ENCODE measurements around the gene IYD. TPM values are rescaled to one million over a fixed set of nuclear protein-coding genes. Genes with fewer than 3 reads are reported as not detected.
"Not testable (repeated sequence)": the region's sequence is repeated elsewhere in the genome, so short reads cannot be mapped to it uniquely, and the experiment has no call there.

The IYD gene
- total RNA-seq, 2 experiments from 2014 or later, result not detected

DNA sequence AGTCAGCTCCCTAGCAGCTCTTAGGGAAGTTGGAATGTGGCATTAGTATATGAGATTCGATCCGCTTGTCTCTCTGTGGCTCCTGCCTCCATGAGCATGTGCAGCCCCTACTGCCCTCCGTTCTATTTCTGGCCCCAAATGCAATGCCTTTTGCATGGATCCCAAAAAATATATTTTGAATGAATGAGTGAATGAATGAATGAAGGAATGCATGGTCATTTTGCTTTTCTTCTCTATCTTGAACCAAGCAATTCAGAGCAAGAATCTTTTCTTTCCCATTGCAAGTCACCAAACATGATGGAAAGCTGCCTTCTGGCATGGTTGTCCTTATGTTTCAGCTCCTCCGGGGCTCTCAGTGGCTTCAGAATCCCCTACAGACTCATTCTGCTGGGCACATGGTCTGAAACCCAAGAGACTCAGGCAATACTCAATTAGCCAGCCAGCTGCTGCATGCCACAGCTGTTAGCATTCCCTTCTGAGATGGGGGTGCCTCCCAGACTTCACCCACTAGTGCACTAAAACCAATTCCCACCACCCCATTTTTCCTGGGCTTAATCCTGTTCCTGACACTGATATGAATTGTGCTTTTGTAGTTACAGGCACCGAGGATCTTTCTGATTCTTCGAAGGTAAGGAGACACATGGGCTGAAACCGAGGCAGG, 2.6 kb upstream of the IYD start:
- Mint-ChIP-seq H3K4me3 (no peak overlapping the region), H3K4me1 (no peaks in the 10 kb centered on the region), H3K9me3 (no peaks in the 10 kb centered on the region), H3K27me3 (peaks cover 9% of the 10 kb centered on the region), H3K36me3 (no peaks in the 10 kb centered on the region), H3K27ac (no peak overlapping the region)
- DNase-seq, result no peak
- POLR2A ChIA-PET, result no interaction called here
- no peak for ATAC-seq (ENCODE audit: low read depth)

DNA sequence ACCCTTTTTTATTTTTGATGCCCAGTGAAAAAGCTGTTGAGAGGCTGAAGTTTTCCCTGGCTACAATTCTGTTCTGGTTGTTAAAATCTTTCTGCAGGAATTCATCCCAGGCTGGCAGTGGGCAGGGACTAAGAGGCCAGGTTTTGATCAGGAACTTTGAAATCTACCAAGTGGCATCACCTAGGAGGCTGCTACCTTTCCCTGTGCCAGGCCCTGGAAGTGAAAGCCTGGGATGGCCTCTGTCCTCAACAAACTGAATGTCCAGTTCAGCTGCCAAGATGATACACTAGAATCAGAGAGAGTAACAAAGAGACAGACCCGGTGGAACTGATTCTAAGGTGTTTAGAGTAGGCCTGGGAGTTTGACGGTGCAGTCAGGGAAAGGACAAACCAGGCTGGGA, 596 bp downstream of the IYD start:
- Mint-ChIP-seq H3K27ac (no peak overlapping the region), H3K4me1 (no peaks in the 10 kb centered on the region), H3K4me3 (no peak overlapping the region), H3K9me3 (no peaks in the 10 kb centered on the region), H3K27me3 (peaks cover 8% of the 10 kb centered on the region), H3K36me3 (no peaks in the 10 kb centered on the region)
- no peak for ATAC-seq (ENCODE audit: low read depth)
- POLR2A ChIA-PET, result no interaction called here
- DNase-seq, result no peak

DNA sequence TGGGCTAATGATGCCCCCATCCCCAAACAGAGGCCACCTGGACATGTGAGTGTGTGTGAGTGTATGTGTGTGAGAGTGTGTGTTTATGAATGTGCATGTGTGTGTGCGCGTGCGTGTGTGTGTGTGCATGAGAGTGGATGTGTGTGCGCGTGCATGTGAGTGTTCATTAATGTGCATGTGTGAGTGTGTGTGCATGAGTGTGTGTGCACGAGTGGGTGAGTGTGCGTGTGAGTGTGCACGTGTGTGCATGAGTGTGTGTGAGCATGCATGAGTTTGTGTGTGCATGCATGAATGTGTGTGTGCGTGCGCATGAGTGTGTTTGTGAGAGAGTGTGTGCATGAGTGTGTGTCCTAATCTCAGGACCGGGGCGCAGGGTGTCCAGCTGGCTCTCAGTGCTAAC, 1.3 kb downstream of the IYD start:
- ATAC-seq (ENCODE audit: low read depth), result no peak
- Mint-ChIP-seq H3K4me1 (no peaks in the 10 kb centered on the region), H3K27ac (no peak overlapping the region), H3K27me3 (peaks cover 6% of the 10 kb centered on the region), H3K36me3 (no peaks in the 10 kb centered on the region), H3K9me3 (no peaks in the 10 kb centered on the region), H3K4me3 (no peak overlapping the region)
- no peak for DNase-seq
- POLR2A ChIA-PET, result no interaction called here

DNA sequence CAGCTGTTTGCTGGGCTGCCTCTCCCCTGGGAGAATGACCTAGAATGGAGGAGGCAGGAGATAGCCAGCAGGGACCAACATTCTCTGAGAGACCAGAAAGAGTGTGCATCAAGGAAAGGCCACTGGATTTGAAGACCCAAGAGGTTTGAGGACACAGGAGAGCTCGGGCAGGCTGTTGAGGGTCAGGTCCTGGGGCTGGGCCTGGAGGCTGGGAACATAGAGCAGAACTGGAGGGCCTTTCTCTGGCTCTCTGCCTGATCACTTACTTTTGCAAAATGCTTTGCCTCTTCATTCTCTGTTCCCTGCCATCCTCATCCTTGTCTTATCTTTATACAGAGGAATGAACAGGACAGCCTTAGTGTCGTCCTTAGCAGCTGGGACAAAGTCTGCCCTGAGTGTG, 2.5 kb downstream of the IYD start:
- Mint-ChIP-seq H3K36me3 (no peaks in the 10 kb centered on the region), H3K9me3 (no peaks in the 10 kb centered on the region), H3K4me3 (no peak overlapping the region), H3K27ac (no peak overlapping the region), H3K27me3 (peaks cover 10% of the 10 kb centered on the region), H3K4me1 (no peaks in the 10 kb centered on the region)
- POLR2A ChIA-PET, result no interaction called here
- DNase-seq, result no peak
- ATAC-seq (ENCODE audit: low read depth), result no peak

DNA sequence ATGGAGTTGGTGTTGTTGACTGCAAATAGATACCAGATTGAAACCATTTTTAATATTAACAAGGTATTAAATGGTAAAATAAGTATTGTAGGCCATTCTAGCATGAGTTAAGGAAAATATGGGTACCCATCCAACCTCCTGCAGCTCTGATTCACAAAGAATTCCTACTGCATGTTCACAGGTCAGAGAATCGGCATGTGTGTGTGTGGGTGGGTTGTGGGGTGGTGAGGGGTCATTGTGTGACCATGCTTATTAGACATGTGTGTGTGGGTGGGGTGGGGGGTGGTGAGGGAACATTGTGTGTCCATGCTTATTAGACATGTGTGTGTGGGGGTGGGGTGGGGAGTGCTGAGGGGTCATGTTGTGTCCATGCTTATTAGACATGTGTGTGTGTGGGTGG, 3.2 kb downstream of the IYD start:
- no peak overlapping the region for H3K27ac Mint-ChIP-seq
- no peak for ATAC-seq (ENCODE audit: low read depth)

DNA sequence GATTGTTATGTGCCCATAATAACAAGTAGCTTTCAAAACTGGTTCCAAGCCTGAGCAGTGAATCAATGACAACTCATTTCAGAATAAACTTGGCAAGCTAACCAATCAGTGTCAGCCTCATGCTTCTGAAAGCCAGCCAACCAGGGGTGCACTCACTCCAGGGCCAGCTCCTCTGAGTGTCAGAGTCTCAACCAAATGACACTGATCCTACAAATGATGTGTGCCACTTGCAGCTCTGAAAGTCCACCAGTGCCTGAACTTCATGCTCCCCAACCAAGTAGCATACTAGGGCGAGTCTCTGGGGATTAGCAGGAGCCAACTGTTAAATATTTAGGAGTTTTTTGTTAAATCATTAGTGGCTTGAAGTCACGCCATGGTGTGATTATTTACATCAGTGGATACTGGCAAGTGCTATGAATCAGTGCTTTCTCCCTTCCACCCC, 4.5 kb downstream of the IYD start:
- no peak overlapping the region for H3K4me3 Mint-ChIP-seq
- H3K27ac Mint-ChIP-seq, result no peak overlapping the region
- H3K36me3 Mint-ChIP-seq, result no peaks in the 10 kb centered on the region
- DNase-seq (no peak), ATAC-seq (ENCODE audit: low read depth) (no peak)
- H3K9me3 Mint-ChIP-seq, result no peaks in the 10 kb centered on the region
- peaks cover 15% of the 10 kb centered on the region for H3K27me3 Mint-ChIP-seq
- no peaks in the 10 kb centered on the region for H3K4me1 Mint-ChIP-seq
- POLR2A ChIA-PET, result no interaction called here

More for the DNA sequence above, 3.2 kb downstream of the IYD start:
- H3K27me3 Mint-ChIP-seq, result peaks cover 14% of the 10 kb centered on the region
- H3K4me1 Mint-ChIP-seq, result no peaks in the 10 kb centered on the region
- POLR2A ChIA-PET, result no interaction called here
- no peaks in the 10 kb centered on the region for H3K36me3 Mint-ChIP-seq
- no peak for DNase-seq
- H3K4me3 Mint-ChIP-seq, result no peak overlapping the region
- H3K9me3 Mint-ChIP-seq, result no peaks in the 10 kb centered on the region

DNA sequence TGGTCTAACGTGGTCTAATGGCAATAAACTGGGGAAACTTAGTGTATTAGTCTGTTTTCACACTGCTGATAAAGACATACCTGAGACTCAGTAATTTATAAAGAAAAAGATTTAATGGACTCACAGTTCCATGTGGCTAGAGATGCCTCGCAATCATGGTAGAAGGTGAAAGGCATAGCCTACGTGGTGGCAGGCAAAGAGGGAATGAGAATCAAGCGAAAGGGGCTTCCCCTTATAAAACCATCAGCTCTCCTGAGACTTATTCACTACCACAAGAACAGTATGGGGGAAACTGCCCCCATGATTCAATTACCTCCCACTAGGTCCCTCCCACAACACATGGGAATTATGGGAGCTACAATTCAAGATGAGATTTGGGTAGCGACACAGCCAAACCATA, 5.5 kb downstream of the IYD start:
- not testable (repeated sequence) for ATAC-seq (ENCODE audit: low read depth)

DNA sequence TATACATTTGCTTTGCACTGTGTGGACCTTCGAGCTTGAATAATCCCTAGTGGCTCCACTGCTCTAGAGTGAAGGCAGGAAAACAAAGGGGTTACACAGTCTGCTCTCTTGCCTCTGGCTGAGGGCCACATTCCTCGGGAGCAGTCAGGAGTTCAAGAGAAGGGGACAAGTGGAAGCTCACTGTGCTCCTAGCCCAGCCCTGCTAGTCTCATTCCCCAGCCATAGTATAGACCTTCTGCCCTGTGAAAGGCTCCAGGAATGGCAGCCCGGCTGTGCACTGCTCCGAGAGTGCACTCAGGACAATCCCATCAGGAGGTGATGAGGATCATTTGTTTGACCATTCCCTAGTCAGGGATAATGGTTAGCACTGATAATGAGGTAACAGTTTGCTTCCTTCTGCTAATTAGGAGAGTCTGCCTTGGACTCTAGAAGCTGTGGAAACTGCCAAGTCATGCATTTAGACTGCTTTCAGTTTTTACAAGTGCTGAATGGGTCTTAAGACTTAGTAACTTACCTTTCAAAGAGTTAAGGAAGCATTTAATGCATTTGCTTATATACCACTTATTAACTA, 8.5 kb downstream of the IYD start:
- Mint-ChIP-seq H3K27ac (no peak overlapping the region), H3K4me3 (no peak overlapping the region), H3K9me3 (no peaks in the 10 kb centered on the region), H3K36me3 (no peaks in the 10 kb centered on the region), H3K27me3 (peaks cover 23% of the 10 kb centered on the region), H3K4me1 (no peaks in the 10 kb centered on the region)
- POLR2A ChIA-PET, result no interaction called here
- DNase-seq (no peak), ATAC-seq (ENCODE audit: low read depth) (no peak)

More for the DNA sequence above, 5.5 kb downstream of the IYD start:
- H3K4me3 Mint-ChIP-seq, H3K36me3 Mint-ChIP-seq, DNase-seq, H3K27ac Mint-ChIP-seq, H3K9me3 Mint-ChIP-seq, H3K4me1 Mint-ChIP-seq, POLR2A ChIA-PET: not testable (repeated sequence)
- H3K27me3 Mint-ChIP-seq, result peaks cover 11% of the 10 kb centered on the region

DNA sequence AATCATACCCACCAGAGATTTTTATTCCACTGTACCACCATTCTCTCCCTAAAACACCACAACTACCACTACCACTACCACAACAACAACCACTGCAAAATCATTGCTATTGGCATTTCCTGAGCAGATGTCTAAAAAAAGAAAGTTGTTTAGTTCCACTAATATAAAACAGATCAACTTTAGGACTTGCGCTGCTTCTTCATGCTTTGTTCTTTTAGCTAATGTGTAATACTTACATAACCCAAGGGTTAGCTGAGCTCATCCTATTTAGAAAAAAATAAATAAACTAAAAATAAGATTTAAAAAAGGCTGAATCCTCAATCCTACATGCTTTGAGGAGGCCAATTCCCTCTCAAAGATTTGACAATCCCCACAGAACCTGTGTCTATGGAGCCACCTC, 11.4 kb downstream of the IYD start:
- POLR2A ChIA-PET, result no interaction called here
- DNase-seq (no peak), ATAC-seq (ENCODE audit: low read depth) (no peak)
- Mint-ChIP-seq H3K9me3 (no peaks in the 10 kb centered on the region), H3K27ac (no peak overlapping the region), H3K4me1 (no peaks in the 10 kb centered on the region), H3K36me3 (no peaks in the 10 kb centered on the region), H3K27me3 (peaks cover 39% of the 10 kb centered on the region), H3K4me3 (no peak overlapping the region)

DNA sequence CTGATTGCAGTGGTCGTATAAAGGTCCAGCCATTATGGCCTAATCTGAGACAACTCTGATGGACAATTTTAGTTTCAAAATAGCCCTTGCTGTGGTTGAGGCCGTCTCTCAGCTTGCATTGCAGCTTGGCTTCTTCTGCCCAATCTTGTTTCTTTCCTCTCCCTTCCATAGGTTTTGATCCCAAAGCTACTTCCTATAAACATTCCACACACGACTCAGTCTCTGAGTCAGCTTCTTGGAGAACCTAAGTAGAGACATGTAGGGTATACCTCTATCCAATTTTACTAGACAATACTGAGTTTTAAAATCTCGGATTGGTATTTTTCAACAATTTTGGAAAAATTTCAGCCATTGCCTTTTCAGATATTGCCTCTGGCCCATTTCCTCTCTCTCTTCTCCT, 13.4 kb downstream of the IYD start:
- no peaks in the 10 kb centered on the region for H3K36me3 Mint-ChIP-seq
- ATAC-seq (ENCODE audit: low read depth) (no peak), DNase-seq (no peak)
- POLR2A ChIA-PET, result no interaction called here
- H3K27me3 Mint-ChIP-seq, result peaks cover 40% of the 10 kb centered on the region
- no peak overlapping the region for H3K27ac Mint-ChIP-seq
- no peaks in the 10 kb centered on the region for H3K9me3 Mint-ChIP-seq
- H3K4me1 Mint-ChIP-seq, result no peaks in the 10 kb centered on the region
- H3K4me3 Mint-ChIP-seq, result no peak overlapping the region

DNA sequence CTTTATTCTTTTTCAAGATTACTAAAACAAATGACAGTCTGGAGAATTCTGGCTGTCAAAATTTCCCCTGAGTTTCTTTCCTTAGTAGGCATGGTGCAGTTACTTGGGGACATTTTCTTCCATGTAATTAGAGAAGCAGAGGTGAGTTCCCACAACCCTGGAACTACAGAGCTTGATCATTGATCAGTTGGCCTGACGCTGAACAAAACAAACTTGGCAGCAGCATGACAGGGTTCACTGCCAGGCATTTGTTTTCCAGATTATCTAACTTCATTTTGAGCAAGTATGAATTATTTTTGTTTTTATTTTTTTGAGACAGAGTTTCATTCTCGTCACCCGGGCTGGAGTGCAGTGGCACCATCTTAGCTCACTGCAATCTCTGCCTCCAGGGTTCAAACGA, 22.6 kb downstream of the IYD start:
- POLR2A ChIA-PET, result no interaction called here
- Mint-ChIP-seq H3K4me3 (no peak overlapping the region), H3K27me3 (peaks cover 31% of the 10 kb centered on the region), H3K36me3 (no peaks in the 10 kb centered on the region), H3K9me3 (no peaks in the 10 kb centered on the region), H3K27ac (no peak overlapping the region), H3K4me1 (no peaks in the 10 kb centered on the region)
- ATAC-seq (ENCODE audit: low read depth) (no peak), DNase-seq (no peak)

DNA sequence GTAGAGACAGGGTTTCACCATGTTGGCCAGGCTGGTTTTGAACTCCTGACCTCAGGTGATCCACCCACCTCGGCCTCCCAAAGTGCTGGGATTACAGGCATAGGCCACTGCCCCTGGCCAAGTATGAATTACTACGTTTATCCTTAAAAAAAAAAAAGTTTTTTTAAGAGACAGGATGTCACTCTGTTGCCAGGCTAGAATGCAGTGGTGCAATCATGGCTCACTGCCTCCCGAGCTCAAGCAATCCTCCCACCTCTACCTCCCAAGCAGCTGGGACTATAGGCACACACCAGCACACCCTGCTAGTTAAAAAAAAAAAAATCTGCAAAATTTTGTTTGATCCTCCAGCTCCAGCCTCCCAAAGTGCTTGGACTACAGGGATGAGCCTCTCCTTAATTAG, 23.1 kb downstream of the IYD start:
- H3K27ac Mint-ChIP-seq, result no peak overlapping the region
- ATAC-seq (ENCODE audit: low read depth) (no peak), DNase-seq (no peak)
- H3K4me3 Mint-ChIP-seq, result no peak overlapping the region
- H3K27me3 Mint-ChIP-seq, result peaks cover 30% of the 10 kb centered on the region
- no peaks in the 10 kb centered on the region for H3K36me3 Mint-ChIP-seq
- H3K9me3 Mint-ChIP-seq, result no peaks in the 10 kb centered on the region
- POLR2A ChIA-PET, result no interaction called here
- no peaks in the 10 kb centered on the region for H3K4me1 Mint-ChIP-seq

DNA sequence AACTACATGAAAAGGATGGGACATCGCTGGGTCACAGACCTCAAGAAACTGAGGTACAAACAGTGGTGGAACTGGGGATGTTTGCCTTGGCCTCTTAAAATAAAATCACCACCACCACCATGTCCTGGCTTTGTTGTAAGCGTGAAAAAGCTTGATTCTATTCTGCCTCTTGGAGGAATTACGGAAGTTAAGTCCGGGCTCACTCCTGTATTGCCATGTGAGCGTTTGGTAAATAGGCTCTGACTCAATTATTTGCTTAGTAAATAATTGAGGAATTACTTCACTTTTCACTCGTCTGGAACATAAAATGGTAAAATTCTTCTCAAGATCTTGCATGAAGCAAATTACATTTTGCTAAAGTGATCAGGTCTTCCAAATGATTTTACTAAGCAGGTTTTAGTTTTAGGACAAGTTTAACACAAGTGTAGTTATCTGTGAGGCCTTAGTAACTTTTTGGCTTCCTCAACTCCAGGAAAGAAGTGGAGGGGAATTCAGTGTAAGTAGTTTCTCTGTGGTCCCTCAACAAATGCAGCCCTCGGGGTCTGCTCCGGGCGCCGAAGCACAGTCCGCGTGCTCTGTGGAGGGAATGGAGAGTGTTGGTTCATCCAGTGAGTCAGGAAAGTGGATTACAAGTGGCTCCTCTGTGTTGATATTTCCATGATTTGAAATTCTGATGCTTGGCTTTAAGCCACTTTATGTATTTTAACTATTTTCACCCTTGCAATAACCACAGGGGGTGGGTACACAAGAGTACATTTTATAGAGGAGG, 23.8 kb downstream of the IYD start:
- Mint-ChIP-seq H3K4me1 (no peaks in the 10 kb centered on the region), H3K4me3 (no peak overlapping the region), H3K27me3 (peaks cover 24% of the 10 kb centered on the region), H3K27ac (no peak overlapping the region), H3K36me3 (no peaks in the 10 kb centered on the region), H3K9me3 (no peaks in the 10 kb centered on the region)
- POLR2A ChIA-PET, result no interaction called here
- no peak for ATAC-seq (ENCODE audit: low read depth)
- DNase-seq, result no peak

All from activated naive CD8-positive, alpha-beta T cell treated with anti-CD3 and anti-CD28 coated beads, Interleukin-2, amount 10 ng/mL, durations not matched to agents 7 days and 5 days (primary cell).